MM.1S (cell line): ENCODE results near the gene CDX1.

ENCODE experiments used
- DNase-seq: peaks from one replicate; pipeline ENCODE4 v3.0.0-alpha.2; 2015
- H2AFZ ChIP-seq: fragments of 300-600 bp; sonication (generic); 2 replicates; pipeline ENCODE4 v1.6.0; 2016; ENCODE audit warnings: antibody characterized with exemption, low read length
- H3F3A ChIP-seq: fragments of 300-600 bp; sonication (generic); 2 replicates; pipeline ENCODE4 v1.6.1; 2016; ENCODE audit warnings: mild to moderate bottlenecking, antibody characterized with exemption, low read length, moderate library complexity, mixed read lengths; ENCODE audit not compliant: insufficient read depth
- H3K27ac ChIP-seq: fragments of 300-600 bp; sonication (generic); 2 replicates; pipeline ENCODE4 v1.5.1; 2016; ENCODE audit warnings: mild to moderate bottlenecking, low read length
- H3K27me3 ChIP-seq: fragments of 300-600 bp; sonication (generic); replicated peaks from 2 replicates; pipeline ENCODE4 v1.6.0; 2016; ENCODE audit warnings: low read length; ENCODE audit not compliant: insufficient read depth
- H3K36me3 ChIP-seq: fragments of 300-600 bp; sonication (generic); replicated peaks from 2 replicates; pipeline ENCODE4 v1.6.1; 2016; ENCODE audit warnings: mild to moderate bottlenecking, low read length, mixed read lengths; ENCODE audit not compliant: insufficient read depth
- H3K4me1 ChIP-seq: fragments of 300-600 bp; sonication (generic); 2 replicates; pipeline ENCODE4 v1.6.1; 2016; ENCODE audit warnings: low read length, mixed read lengths
- H3K4me2 ChIP-seq: fragments of 300-600 bp; sonication (generic); 2 replicates; pipeline ENCODE4 v1.6.0; 2016; ENCODE audit warnings: low read depth, low read length
- H3K4me3 ChIP-seq: fragments of 300-600 bp; sonication (generic); 2 replicates; pipeline ENCODE4 v1.5.1; 2016; ENCODE audit warnings: low read length, mixed read lengths
- H3K79me2 ChIP-seq: fragments of 300-600 bp; sonication (generic); 2 replicates; pipeline ENCODE4 v1.6.1; 2016; ENCODE audit warnings: mixed run types, low read length, mixed read lengths
- H3K9ac ChIP-seq: fragments of 300-600 bp; sonication (generic); 2 replicates; pipeline ENCODE4 v1.6.1; 2016; ENCODE audit warnings: low read length, mixed read lengths
- H3K9me2 ChIP-seq: fragments of 300-600 bp; sonication (generic); replicated peaks from 2 replicates; pipeline ENCODE4 v1.6.1; 2016; ENCODE audit warnings: mild to moderate bottlenecking, low read length, mixed read lengths; ENCODE audit not compliant: insufficient read depth
- H3K9me3 ChIP-seq: fragments of 300-600 bp; sonication (generic); replicated peaks from 2 replicates; pipeline ENCODE4 v1.6.1; 2016; ENCODE audit warnings: mild to moderate bottlenecking, low read length, mixed read lengths; ENCODE audit not compliant: insufficient read depth
- H4K20me1 ChIP-seq: fragments of 300-600 bp; sonication (generic); 2 replicates; pipeline ENCODE4 v1.6.1; 2016; ENCODE audit warnings: mild to moderate bottlenecking, low read length, moderate library complexity, mixed read lengths; ENCODE audit not compliant: insufficient read depth
- EZH2 ChIP-seq: fragments of 300-600 bp; sonication (generic); optimal IDR thresholded peaks from 2 replicates; pipeline ENCODE3; 2017; ENCODE audit warnings: low read depth, mild to moderate bottlenecking, antibody characterized with exemption, low read length, mixed read lengths
- EZH2phosphoT487 ChIP-seq: fragments of 300-600 bp; sonication (generic); IDR thresholded peaks from 2 replicates; pipeline ENCODE4 v1.6.1; 2018; ENCODE audit warnings: antibody characterized with exemption, low read length
- TF ChIP-seq, protein P1 (sequence below): fragments of 300-600 bp; sonication (generic); IDR thresholded peaks from 2 replicates; pipeline ENCODE4 v1.5.1; 2016; ENCODE audit warnings: antibody characterized with exemption, low read length, mixed read lengths

The CDX1 gene

DNA sequence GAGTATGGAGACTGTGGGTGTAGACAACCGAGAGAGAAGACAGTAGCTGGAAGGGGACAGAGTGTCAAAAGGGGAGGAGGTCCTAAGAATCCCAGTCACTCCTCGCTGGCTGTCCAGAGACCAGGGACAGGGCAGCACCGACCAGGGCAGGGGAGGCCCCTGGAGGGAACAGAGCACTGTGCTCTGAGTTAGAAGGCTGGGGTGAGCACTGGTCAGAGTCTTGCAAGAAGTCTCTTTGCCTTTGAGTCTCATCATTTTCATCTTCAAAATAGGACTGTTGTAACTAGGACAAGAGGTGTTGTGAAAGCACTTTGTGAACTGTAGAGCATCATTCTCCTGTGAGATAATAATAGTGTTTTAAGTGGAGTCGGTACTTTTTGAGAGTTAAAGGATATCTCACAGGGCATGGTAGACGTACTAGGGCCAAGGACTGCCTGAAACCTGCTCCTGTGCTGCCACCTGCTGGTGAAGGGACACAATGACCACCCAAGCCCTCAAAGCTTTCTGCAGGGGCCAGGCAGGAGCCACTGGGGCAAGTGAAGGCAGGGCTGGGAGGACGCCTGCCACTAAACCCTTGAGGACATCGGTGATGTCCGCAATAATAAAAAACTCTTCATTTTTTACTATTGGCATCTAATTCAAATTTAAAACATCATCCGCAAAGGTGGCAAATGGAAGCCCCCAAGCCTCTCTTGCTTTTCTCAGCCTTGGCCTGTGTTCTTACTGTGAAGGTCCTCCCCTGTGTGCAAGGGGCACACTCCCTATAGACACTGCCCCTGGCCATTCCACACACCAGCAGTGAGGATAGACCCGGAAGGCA is 51.5 kb downstream of the CDX1 start:
- Histone ChIP-seq H4K20me1 (no peaks in the 10 kb centered on the region), H3K27ac (no peak overlapping the region), H3K9me3 (no peaks in the 10 kb centered on the region), H3K79me2 (no peaks in the 10 kb centered on the region), H3K4me3 (no peak overlapping the region), H2AFZ (no peak overlapping the region), H3K9ac (no peak overlapping the region), H3K4me1 (no peaks in the 10 kb centered on the region), H3K36me3 (no peaks in the 10 kb centered on the region), H3F3A (no peaks in the 10 kb centered on the region), H3K4me2 (no peak overlapping the region), H3K9me2 (no peaks in the 10 kb centered on the region), H3K27me3 (no peaks in the 10 kb centered on the region)
- peak; percentile 82 for DNase-seq
- TF ChIP-seq EZH2 (no peak), EZH2phosphoT487 (no peak)
- TF ChIP-seq, protein P1, sequence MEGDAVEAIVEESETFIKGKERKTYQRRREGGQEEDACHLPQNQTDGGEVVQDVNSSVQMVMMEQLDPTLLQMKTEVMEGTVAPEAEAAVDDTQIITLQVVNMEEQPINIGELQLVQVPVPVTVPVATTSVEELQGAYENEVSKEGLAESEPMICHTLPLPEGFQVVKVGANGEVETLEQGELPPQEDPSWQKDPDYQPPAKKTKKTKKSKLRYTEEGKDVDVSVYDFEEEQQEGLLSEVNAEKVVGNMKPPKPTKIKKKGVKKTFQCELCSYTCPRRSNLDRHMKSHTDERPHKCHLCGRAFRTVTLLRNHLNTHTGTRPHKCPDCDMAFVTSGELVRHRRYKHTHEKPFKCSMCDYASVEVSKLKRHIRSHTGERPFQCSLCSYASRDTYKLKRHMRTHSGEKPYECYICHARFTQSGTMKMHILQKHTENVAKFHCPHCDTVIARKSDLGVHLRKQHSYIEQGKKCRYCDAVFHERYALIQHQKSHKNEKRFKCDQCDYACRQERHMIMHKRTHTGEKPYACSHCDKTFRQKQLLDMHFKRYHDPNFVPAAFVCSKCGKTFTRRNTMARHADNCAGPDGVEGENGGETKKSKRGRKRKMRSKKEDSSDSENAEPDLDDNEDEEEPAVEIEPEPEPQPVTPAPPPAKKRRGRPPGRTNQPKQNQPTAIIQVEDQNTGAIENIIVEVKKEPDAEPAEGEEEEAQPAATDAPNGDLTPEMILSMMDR, result peak; percentile 87

DNA sequence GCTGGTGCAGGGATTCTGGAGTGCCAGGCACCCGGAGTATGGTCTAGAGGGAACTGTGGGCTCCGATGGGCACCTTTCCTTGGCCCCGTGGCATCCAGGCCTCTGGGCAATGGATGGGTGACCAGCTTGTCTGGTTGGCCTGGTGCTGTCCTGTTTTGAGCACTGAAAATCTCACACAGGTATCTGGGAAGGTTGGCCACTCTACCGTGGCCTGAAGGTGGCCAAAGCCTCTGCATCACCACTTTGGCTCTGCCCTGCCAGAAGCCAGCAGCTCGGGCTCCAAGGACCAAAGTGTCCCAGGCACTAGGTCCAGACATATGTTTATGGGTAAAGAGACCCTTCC is 52.1 kb downstream of the CDX1 start:
- H4K20me1 ChIP-seq, result no peaks in the 10 kb centered on the region
- TF ChIP-seq EZH2 (no peak), EZH2phosphoT487 (no peak)
- TF ChIP-seq, protein P1, result no peak
- H3K4me1 ChIP-seq, result no peaks in the 10 kb centered on the region
- no peak overlapping the region for H3K9ac ChIP-seq
- H3K4me2 ChIP-seq, result no peak overlapping the region
- no peak overlapping the region for H3K4me3 ChIP-seq
- H3K27me3 ChIP-seq, result no peaks in the 10 kb centered on the region
- H3K9me3 ChIP-seq, result no peaks in the 10 kb centered on the region
- H3K79me2 ChIP-seq, result no peaks in the 10 kb centered on the region
- H3K27ac ChIP-seq, result no peak overlapping the region
- H3F3A ChIP-seq, result no peaks in the 10 kb centered on the region
- H3K36me3 ChIP-seq, result no peaks in the 10 kb centered on the region
- no peaks in the 10 kb centered on the region for H3K9me2 ChIP-seq
- no peak overlapping the region for H2AFZ ChIP-seq
- no peak for DNase-seq

DNA sequence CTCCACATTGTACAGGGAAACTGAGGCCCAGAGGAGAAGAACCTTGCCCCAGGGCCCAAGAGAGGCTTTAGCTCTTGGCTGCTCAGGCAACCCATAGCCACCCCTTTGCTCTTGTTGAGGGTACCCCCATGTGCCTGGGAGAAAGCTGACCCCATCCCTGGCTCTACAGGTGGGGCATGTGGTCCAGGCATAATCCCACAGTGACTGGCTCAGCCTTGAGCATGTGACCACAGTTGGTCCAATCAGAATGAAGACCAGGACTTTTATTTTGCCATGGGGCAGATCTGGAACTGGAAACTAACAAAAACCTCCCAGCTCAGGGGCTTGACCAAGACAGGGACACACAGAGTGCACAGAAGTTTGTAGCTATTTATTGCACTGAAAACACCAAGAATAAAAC is 52.6 kb downstream of the CDX1 start:
- no peaks in the 10 kb centered on the region for H3F3A ChIP-seq
- no peak overlapping the region for H3K4me2 ChIP-seq
- H3K9me3 ChIP-seq, result no peaks in the 10 kb centered on the region
- no peaks in the 10 kb centered on the region for H4K20me1 ChIP-seq
- no peaks in the 10 kb centered on the region for H3K27me3 ChIP-seq
- no peak overlapping the region for H3K9ac ChIP-seq
- no peak for DNase-seq
- H3K79me2 ChIP-seq, result no peaks in the 10 kb centered on the region
- TF ChIP-seq, protein P1, result no peak
- TF ChIP-seq EZH2, result no peak
- TF ChIP-seq EZH2phosphoT487, result no peak
- no peak overlapping the region for H2AFZ ChIP-seq
- no peaks in the 10 kb centered on the region for H3K4me1 ChIP-seq
- no peak overlapping the region for H3K4me3 ChIP-seq
- H3K9me2 ChIP-seq, result no peaks in the 10 kb centered on the region
- no peaks in the 10 kb centered on the region for H3K36me3 ChIP-seq
- H3K27ac ChIP-seq, result no peak overlapping the region
